GM23338 (cell line): ENCODE measurements around the gene MRAP. TPM values are rescaled to one million over a fixed set of nuclear protein-coding genes. Genes with fewer than 3 reads are reported as not detected.

ENCODE experiments used
- ATAC-seq: fragments of 200-7000 bp; cut with Tn5 transposase; 3 replicates; pipeline ENCODE4 v1.9.1; 2020
- DNase-seq: peaks from one replicate; pipeline ENCODE4 v3.0.0-alpha.2; 2015; ENCODE audit warnings: low spot score
- H2AFZ ChIP-seq: fragments of 200-600 bp; sonication (generic); 2 replicates; pipeline ENCODE4 v1.8.0; 2016; ENCODE audit warnings: antibody characterized with exemption, mild to moderate bottlenecking, moderate library complexity
- H3F3A ChIP-seq: fragments of 200-600 bp; sonication (generic); replicated peaks from 2 replicates; pipeline ENCODE4 v1.8.0; 2017; ENCODE audit warnings: antibody characterized with exemption, mixed run types, low read depth
- H3K27ac ChIP-seq: fragments of 200-600 bp; sonication (generic); 2 replicates; pipeline ENCODE4 v1.6.1; 2016; ENCODE audit warnings: low read depth
- H3K27me3 ChIP-seq: fragments of 200-600 bp; sonication (generic); 2 replicates; pipeline ENCODE4 v1.8.0; 2016; ENCODE audit warnings: mild to moderate bottlenecking, mixed run types, moderate library complexity; ENCODE audit not compliant: insufficient read depth
- H3K36me3 ChIP-seq: fragments of 200-600 bp; sonication (generic); 2 replicates; pipeline ENCODE4 v1.8.0; 2016; ENCODE audit warnings: mild to moderate bottlenecking; ENCODE audit not compliant: insufficient read depth
- H3K4me1 ChIP-seq: fragments of 200-600 bp; sonication (generic); 2 replicates; pipeline ENCODE4 v1.8.0; 2016; ENCODE audit warnings: mild to moderate bottlenecking, moderate library complexity; ENCODE audit not compliant: insufficient read depth
- H3K4me2 ChIP-seq: fragments of 200-600 bp; sonication (generic); 2 replicates; pipeline ENCODE4 v1.7.1; 2017; ENCODE audit warnings: mixed run types
- H3K4me3 ChIP-seq: fragments of 200-600 bp; sonication (generic); 2 replicates; pipeline ENCODE4 v1.6.1; 2016; ENCODE audit warnings: mixed run types
- H3K79me2 ChIP-seq: fragments of 200-600 bp; sonication (generic); replicated peaks from 2 replicates; pipeline ENCODE4 v1.8.0; 2017; ENCODE audit warnings: mild to moderate bottlenecking; ENCODE audit not compliant: insufficient read depth
- H3K9me2 ChIP-seq: fragments of 200-600 bp; sonication (generic); 2 replicates; pipeline ENCODE4 v1.8.0; 2017; ENCODE audit not compliant: insufficient read depth
- H4K20me1 ChIP-seq: fragments of 200-600 bp; sonication (generic); replicated peaks from 2 replicates; pipeline ENCODE4 v1.8.0; 2017; ENCODE audit warnings: mild to moderate bottlenecking; ENCODE audit not compliant: insufficient read depth
- H3K27ac Mint-ChIP-seq: 2 replicates; pipeline ENCODE4 v1.8.0; 2020; ENCODE audit warnings: inconsistent platforms, mild to moderate bottlenecking, moderate library complexity, mixed read lengths
- H3K27me3 Mint-ChIP-seq: 3 replicates; pipeline ENCODE4 v1.8.0; 2022; ENCODE audit warnings: low read depth, mild to moderate bottlenecking, moderate library complexity, mixed read lengths, inconsistent platforms; ENCODE audit not compliant: insufficient read depth, poor library complexity
- H3K36me3 Mint-ChIP-seq: 3 replicates; pipeline ENCODE4 v1.8.0; 2021; ENCODE audit warnings: low read depth, mild to moderate bottlenecking, inconsistent platforms, moderate library complexity, mixed read lengths
- H3K4me1 Mint-ChIP-seq: 3 replicates; pipeline ENCODE4 v1.8.0; 2020; ENCODE audit warnings: mild to moderate bottlenecking, inconsistent platforms, mixed read lengths
- H3K4me3 Mint-ChIP-seq: 3 replicates; pipeline ENCODE4 v1.8.0; 2021; ENCODE audit warnings: moderate library complexity, mild to moderate bottlenecking, inconsistent platforms, mixed read lengths
- H3K9me3 Mint-ChIP-seq: 3 replicates; pipeline ENCODE4 v1.8.0; 2020; ENCODE audit warnings: moderate library complexity, mild to moderate bottlenecking, inconsistent platforms, mixed read lengths
- CREB1 ChIP-seq: fragments of 250-450 bp; sonication (Bioruptor Pico); IDR thresholded peaks from 2 replicates; pipeline ENCODE4 v1.5.0; 2020; ENCODE audit warnings: low read depth, mild to moderate bottlenecking, moderate library complexity
- CTCF ChIP-seq, 2 experiments: fragments of 200-600 bp in 1 of 2; sonication (generic) in 1 of 2; conservative IDR thresholded peaks; 2 replicates each; pipeline versions ENCODE4 v1.5.1 to v1.6.1; 2016 to 2017; ENCODE audit warnings: antibody characterized with exemption in 2 of 2, low read depth in 2 of 2, mild to moderate bottlenecking in 2 of 2, moderate library complexity in 1 of 2
- ETS1 ChIP-seq: IDR thresholded peaks from 2 replicates; pipeline ENCODE4 v1.6.1; 2016; ENCODE audit warnings: antibody characterized with exemption
- EZH2phosphoT487 ChIP-seq: fragments of 200-600 bp; sonication (generic); IDR thresholded peaks from one replicate; pipeline ENCODE4 v1.8.1; 2018; ENCODE audit warnings: antibody characterized with exemption; ENCODE audit not compliant: unreplicated experiment
- POLR2AphosphoS5 ChIP-seq: IDR thresholded peaks from 2 replicates; pipeline ENCODE4 v1.6.1; 2016; ENCODE audit warnings: antibody characterized with exemption, low read depth
- ZNF331 ChIP-seq: fragments of 250-450 bp; sonication (Bioruptor Pico); IDR thresholded peaks from 2 replicates; pipeline ENCODE4 v1.5.0; 2020; ENCODE audit warnings: low read depth, mild to moderate bottlenecking, moderate library complexity
- polyA plus RNA-seq: library from polyadenylated mRNA; unstranded; fragments of >200 nt; fragmentation: Nextera tagmentation; extraction: Ambion mirVana; gene quantifications from 2 replicates; pipeline ENCODE4 v1.2.1, GENCODE V29; 2016
- total RNA-seq: library from RNA; depleted of rRNA; stranded (reverse); fragments of >200 nt; shearing (Covaris generic); gene quantifications from 2 replicates; pipeline ENCODE4 v1.2.3, GENCODE V29; 2014

MRAP gene
- total and polyA plus RNA-seq, 2 experiments from 2014 or later: 0.78 TPM; not detected in 1

- Histone ChIP-seq H3K27me3 (no peaks in the 10 kb centered on the region), H3K36me3 (no peaks in the 10 kb centered on the region; the same call in 1 of the 2 replicates), H3K9me2 (no peaks in the 10 kb centered on the region), H3K4me2 (peak within 1 kb of the TSS; percentile 86), H3K4me3 (peak within 1 kb of the TSS; percentile 71), H3K27ac (no peak within 1 kb of the TSS), H3F3A (no peaks in the 10 kb centered on the region), H2AFZ (peak within 1 kb of the TSS; percentile 84), H4K20me1 (peaks cover 10% of the 10 kb centered on the region; the same call in 1 of the 2 replicates), H3K79me2 (peaks cover 34% of the 10 kb centered on the region), H3K4me1 (peaks cover 12% of the 10 kb centered on the region)
- DNase-seq (peak; percentile 95), ATAC-seq (peak; percentile 89)
- Mint-ChIP-seq H3K9me3 (no peaks in the 10 kb centered on the region), H3K27ac (peak within 1 kb of the TSS; percentile 98), H3K36me3 (peaks cover 17% of the 10 kb centered on the region), H3K4me1 (peaks cover 4% of the 10 kb centered on the region; the same call in 2 of the 3 replicates), H3K4me3 (peak within 1 kb of the TSS; percentile 100), H3K27me3 (peaks cover 16% of the 10 kb centered on the region)
- TF ChIP-seq CREB1 (CRISPR knock-in tag) (0 out of 2 replicates have a peak, but pooled peaks have one; percentile 14), ETS1 (0 out of 2 replicates have a peak, but pooled peaks have one; percentile 49), POLR2AphosphoS5 (peak; percentile 92), ZNF331 (no peak)
Observed at GRCh38 chr21:32278518-32279376, 19.9 kb upstream of the MRAP start, which contains the start of gene MIS18A. Gene MIS18A, minus strand, starts transcription at chr21:32279049. Its CDS starts 35 bp downstream, at chr21:32279014.

- TF ChIP-seq ETS1 (no peak), EZH2phosphoT487 (no peak), ZNF331 (no peak), CTCF (conservative IDR thresholded peaks at IDR 0.05; ENCODE audit: low read depth in 2 of 2) (no peak)
- Histone ChIP-seq H3F3A (no peaks in the 10 kb centered on the region), H3K4me3 (peak overlapping the region; percentile 71), H3K36me3 (no peaks in the 10 kb centered on the region), H3K27me3 (no peaks in the 10 kb centered on the region), H3K9me2 (no peaks in the 10 kb centered on the region), H3K27ac (no peak overlapping the region), H4K20me1 (peaks cover 10% of the 10 kb centered on the region; the same call in 1 of the 2 replicates), H2AFZ (peak overlapping the region; percentile 84), H3K79me2 (peaks cover 34% of the 10 kb centered on the region), H3K4me1 (peaks cover 12% of the 10 kb centered on the region), H3K4me2 (peak overlapping the region; percentile 86)
- DNase-seq: no peak
- Mint-ChIP-seq H3K4me3 (peak overlapping the region; percentile 100), H3K36me3 (peaks cover 14% of the 10 kb centered on the region), H3K27me3 (peaks cover 16% of the 10 kb centered on the region), H3K4me1 (peaks cover 4% of the 10 kb centered on the region; the same call in 2 of the 3 replicates), H3K9me3 (no peaks in the 10 kb centered on the region), H3K27ac (peak overlapping the region; percentile 98)
- ATAC-seq: no peak
Observed at GRCh38 chr21:32279377-32279680, 19.3 kb upstream of the MRAP start.
